ENCODE measurements around the gene TMEM184B. TPM values are rescaled to one million over a fixed set of nuclear protein-coding genes. Genes with fewer than 3 reads are reported as not detected.

TMEM184B gene
- 5.1 and 7.4 TPM in 2 replicates for total RNA-seq (2014; rRNA removed; shearing (Covaris generic); ENCODE audit: low replicate concordance)

- Histone ChIP-seq H3K9me2 (replicated peaks; ENCODE audit: insufficient read depth, low read length) (no peaks in the 10 kb centered on the region), H2AFZ (ENCODE audit: low read length) (peak within 1 kb of the TSS; percentile 99), H3K27me3 (ENCODE audit: low read length) (no peaks in the 10 kb centered on the region), H3K79me2 (ENCODE audit: low read length) (peaks cover 6% of the 10 kb centered on the region), H3K27ac (ENCODE audit: low read length) (no peak within 1 kb of the TSS), H3K4me1 (ENCODE audit: low read length) (peaks cover 29% of the 10 kb centered on the region), H3K9ac (ENCODE audit: low read length) (peak within 1 kb of the TSS; percentile 74), H3K4me2 (ENCODE audit: low read depth, low read length, poor library complexity, severe bottlenecking) (peak within 1 kb of the TSS; percentile 92), H4K20me1 (ENCODE audit: insufficient read depth, low read depth, low read length) (peaks cover 28% of the 10 kb centered on the region), H3K36me3 (ENCODE audit: insufficient read depth, low read length) (no peaks in the 10 kb centered on the region), H3K4me3 (ENCODE audit: low read length) (peak within 1 kb of the TSS; percentile 76), H3K9me3 (ENCODE audit: low read length) (no peaks in the 10 kb centered on the region)
- DNase-seq: peak; percentile 89
Measured at GRCh38 chr22:38272373-38273134, at the start of gene TMEM184B. TMEM184B (minus strand) TSS chr22:38273010; CDS start chr22:38247961, 25,049 bp downstream.

- Histone ChIP-seq H3K27ac (ENCODE audit: low read length) (no peak overlapping the region), H3K4me1 (ENCODE audit: low read length) (peaks cover 16% of the 10 kb centered on the region), H3K9me3 (ENCODE audit: low read length) (no peaks in the 10 kb centered on the region), H3K27me3 (ENCODE audit: low read length) (no peaks in the 10 kb centered on the region), H2AFZ (ENCODE audit: low read length) (no peak overlapping the region), H3K4me3 (ENCODE audit: low read length) (no peak overlapping the region), H3K9me2 (replicated peaks; ENCODE audit: insufficient read depth, low read length) (no peaks in the 10 kb centered on the region), H4K20me1 (ENCODE audit: insufficient read depth, low read depth, low read length) (0 out of 2 replicates have a peak, but pooled peaks cover 8% of the 10 kb centered on the region), H3K4me2 (ENCODE audit: low read depth, low read length, poor library complexity, severe bottlenecking) (no peak overlapping the region), H3K79me2 (ENCODE audit: low read length) (peaks cover 12% of the 10 kb centered on the region), H3K9ac (ENCODE audit: low read length) (no peak overlapping the region), H3K36me3 (ENCODE audit: insufficient read depth, low read length) (no peaks in the 10 kb centered on the region)
- DNase-seq: no peak
Measured at GRCh38 chr22:38320605-38321402, 48.0 kb upstream of the TMEM184B start.

GRCh38 chr22:38318792-38319773 is 46.3 kb upstream of the TMEM184B start:
- no peak overlapping the region for H2AFZ ChIP-seq (ENCODE audit: low read length)
- no peak overlapping the region for H3K4me2 ChIP-seq (ENCODE audit: low read depth, low read length, poor library complexity, severe bottlenecking)
- H3K27ac ChIP-seq (ENCODE audit: low read length): no peak overlapping the region
- no peaks in the 10 kb centered on the region for H3K9me3 ChIP-seq (ENCODE audit: low read length)
- H3K4me3 ChIP-seq (ENCODE audit: low read length): no peak overlapping the region
- no peak for DNase-seq
- H4K20me1 ChIP-seq (ENCODE audit: insufficient read depth, low read depth, low read length): peaks cover 24% of the 10 kb centered on the region; the same call in 1 of the 2 replicates
- H3K9ac ChIP-seq (ENCODE audit: low read length): no peak overlapping the region
- peaks cover 29% of the 10 kb centered on the region for H3K4me1 ChIP-seq (ENCODE audit: low read length)
- H3K36me3 ChIP-seq (ENCODE audit: insufficient read depth, low read length): no peaks in the 10 kb centered on the region
- peaks cover 30% of the 10 kb centered on the region for H3K79me2 ChIP-seq (ENCODE audit: low read length)
- no peaks in the 10 kb centered on the region for H3K27me3 ChIP-seq (ENCODE audit: low read length)
- H3K9me2 ChIP-seq (replicated peaks; ENCODE audit: insufficient read depth, low read length): no peaks in the 10 kb centered on the region

GRCh38 chr22:38317995-38318715 is 45.3 kb upstream of the TMEM184B start:
- no peaks in the 10 kb centered on the region; the same call in 1 of the 2 replicates for H3K36me3 ChIP-seq (ENCODE audit: insufficient read depth, low read length)
- peaks cover 33% of the 10 kb centered on the region; the same call in 1 of the 2 replicates for H4K20me1 ChIP-seq (ENCODE audit: insufficient read depth, low read depth, low read length)
- H3K4me1 ChIP-seq (ENCODE audit: low read length): peaks cover 35% of the 10 kb centered on the region
- H2AFZ ChIP-seq (ENCODE audit: low read length): peak overlapping the region; percentile 99; the same call in 1 of the 2 replicates
- H3K27ac ChIP-seq (ENCODE audit: low read length): no peak overlapping the region
- peaks cover 39% of the 10 kb centered on the region for H3K79me2 ChIP-seq (ENCODE audit: low read length)
- H3K9me2 ChIP-seq (replicated peaks; ENCODE audit: insufficient read depth, low read length): no peaks in the 10 kb centered on the region
- H3K4me3 ChIP-seq (ENCODE audit: low read length): peak overlapping the region; percentile 66
- H3K27me3 ChIP-seq (ENCODE audit: low read length): no peaks in the 10 kb centered on the region
- H3K9me3 ChIP-seq (ENCODE audit: low read length): no peaks in the 10 kb centered on the region
- peak overlapping the region; percentile 72 for H3K9ac ChIP-seq (ENCODE audit: low read length)
- peak overlapping the region; percentile 85 for H3K4me2 ChIP-seq (ENCODE audit: low read depth, low read length, poor library complexity, severe bottlenecking)
- DNase-seq: no peak

- peaks cover 41% of the 10 kb centered on the region; the same call in 1 of the 2 replicates for H4K20me1 ChIP-seq (ENCODE audit: insufficient read depth, low read depth, low read length)
- H3K4me3 ChIP-seq (ENCODE audit: low read length): peak within 1 kb of the TSS; percentile 94
Measured at GRCh38 chr22:38317122-38317994, 44.5 kb upstream of the TMEM184B start, which contains the start of gene CSNK1E. CSNK1E (minus strand) TSS chr22:38317433; CDS start chr22:38314157, 3,276 bp downstream.

GRCh38 chr22:38316364-38317121 is 43.7 kb upstream of the TMEM184B start:
- Histone ChIP-seq H4K20me1 (ENCODE audit: insufficient read depth, low read depth, low read length) (peaks cover 42% of the 10 kb centered on the region; the same call in 1 of the 2 replicates), H2AFZ (ENCODE audit: low read length) (no peak overlapping the region), H3K4me1 (ENCODE audit: low read length) (peaks cover 36% of the 10 kb centered on the region), H3K36me3 (ENCODE audit: insufficient read depth, low read length) (no peaks in the 10 kb centered on the region; the same call in 1 of the 2 replicates), H3K4me3 (ENCODE audit: low read length) (peak overlapping the region; percentile 94), H3K4me2 (ENCODE audit: low read depth, low read length, poor library complexity, severe bottlenecking) (peak overlapping the region; percentile 93), H3K27ac (ENCODE audit: low read length) (peak overlapping the region; percentile 82), H3K9ac (ENCODE audit: low read length) (peak overlapping the region; percentile 91), H3K9me3 (ENCODE audit: low read length) (no peaks in the 10 kb centered on the region), H3K9me2 (replicated peaks; ENCODE audit: insufficient read depth, low read length) (no peaks in the 10 kb centered on the region), H3K79me2 (ENCODE audit: low read length) (peaks cover 55% of the 10 kb centered on the region), H3K27me3 (ENCODE audit: low read length) (no peaks in the 10 kb centered on the region)
- DNase-seq: peak; percentile 74

More at GRCh38 chr22:38317122-38317994, 44.5 kb upstream of the TMEM184B start, which contains the start of gene CSNK1E:
- H3K9me2 ChIP-seq (replicated peaks; ENCODE audit: insufficient read depth, low read length): no peaks in the 10 kb centered on the region
- peak within 1 kb of the TSS; percentile 99 for H2AFZ ChIP-seq (ENCODE audit: low read length)
- H3K36me3 ChIP-seq (ENCODE audit: insufficient read depth, low read length): no peaks in the 10 kb centered on the region; the same call in 1 of the 2 replicates
- peaks cover 35% of the 10 kb centered on the region for H3K4me1 ChIP-seq (ENCODE audit: low read length)
- H3K9me3 ChIP-seq (ENCODE audit: low read length): no peaks in the 10 kb centered on the region
- H3K79me2 ChIP-seq (ENCODE audit: low read length): peaks cover 47% of the 10 kb centered on the region
- no peaks in the 10 kb centered on the region for H3K27me3 ChIP-seq (ENCODE audit: low read length)
- DNase-seq: peak; percentile 81
- peak within 1 kb of the TSS; percentile 93 for H3K4me2 ChIP-seq (ENCODE audit: low read depth, low read length, poor library complexity, severe bottlenecking)
- peak within 1 kb of the TSS; percentile 91 for H3K9ac ChIP-seq (ENCODE audit: low read length)
- peak within 1 kb of the TSS; percentile 82 for H3K27ac ChIP-seq (ENCODE audit: low read length)

All from Karpas-422 (cell line).